Thyroid gland (tissue), 4 donors: ENCODE results near the gene LIX1L.

Experiments used
- POLR2A ChIP-seq, 2 donors: fragments of 450-650 bp; IDR thresholded peaks; one replicate each; pipeline ENCODE4 v1.6.1; 2017; ENCODE audit warnings: antibody characterized with exemption in 2 of 2, mild to moderate bottlenecking in 2 of 2, moderate library complexity in 1 of 2
- TF ChIP-seq, protein P1 (sequence below), 6 experiments: fragments of 200-600 bp in 3 of 6; fragments of 450-650 bp in 3 of 6; sonication (generic) in 3 of 6; IDR thresholded peaks; one replicate each; pipeline ENCODE4 v1.5.1; 2016 to 2019; ENCODE audit warnings: antibody characterized with exemption in 6 of 6, mild to moderate bottlenecking in 2 of 6, inconsistent platforms in 1 of 6, moderate library complexity in 1 of 6

DNA sequence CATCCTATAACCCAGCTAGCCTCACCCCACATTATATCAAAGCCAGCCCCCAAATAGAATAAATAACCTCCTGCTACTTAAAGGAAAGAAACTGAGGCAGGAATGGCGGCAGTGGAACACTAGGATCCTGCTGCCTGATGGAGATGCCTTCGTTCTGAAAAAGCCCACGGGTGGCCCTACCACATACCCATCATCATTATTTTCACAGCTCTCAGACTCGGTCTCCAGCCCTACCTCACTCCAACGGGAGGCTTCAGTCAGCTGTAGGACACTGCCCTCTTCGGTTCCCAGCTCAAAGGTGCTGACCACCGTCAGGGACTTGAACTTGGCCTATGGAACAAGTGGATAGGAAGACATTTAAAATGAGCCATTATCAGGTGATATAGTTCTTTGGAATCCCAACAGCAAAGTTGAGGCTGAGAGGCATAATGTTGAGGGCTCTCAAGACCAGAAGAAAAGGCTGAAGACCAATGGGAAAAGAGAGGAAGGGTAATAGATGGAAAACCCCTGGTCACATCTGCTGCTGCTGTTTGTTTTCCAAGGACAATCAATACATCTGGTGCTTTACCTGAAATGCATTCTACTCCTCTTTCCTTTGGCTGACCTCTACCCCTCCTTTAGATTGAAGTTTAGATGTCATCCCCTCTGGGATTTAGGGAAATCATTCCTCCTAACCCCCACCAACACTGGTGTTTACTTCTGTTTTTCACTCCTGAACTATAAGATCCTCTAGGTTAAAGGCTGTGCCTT, 64.3 kb downstream of the LIX1L start:
- TF ChIP-seq, protein P1, sequence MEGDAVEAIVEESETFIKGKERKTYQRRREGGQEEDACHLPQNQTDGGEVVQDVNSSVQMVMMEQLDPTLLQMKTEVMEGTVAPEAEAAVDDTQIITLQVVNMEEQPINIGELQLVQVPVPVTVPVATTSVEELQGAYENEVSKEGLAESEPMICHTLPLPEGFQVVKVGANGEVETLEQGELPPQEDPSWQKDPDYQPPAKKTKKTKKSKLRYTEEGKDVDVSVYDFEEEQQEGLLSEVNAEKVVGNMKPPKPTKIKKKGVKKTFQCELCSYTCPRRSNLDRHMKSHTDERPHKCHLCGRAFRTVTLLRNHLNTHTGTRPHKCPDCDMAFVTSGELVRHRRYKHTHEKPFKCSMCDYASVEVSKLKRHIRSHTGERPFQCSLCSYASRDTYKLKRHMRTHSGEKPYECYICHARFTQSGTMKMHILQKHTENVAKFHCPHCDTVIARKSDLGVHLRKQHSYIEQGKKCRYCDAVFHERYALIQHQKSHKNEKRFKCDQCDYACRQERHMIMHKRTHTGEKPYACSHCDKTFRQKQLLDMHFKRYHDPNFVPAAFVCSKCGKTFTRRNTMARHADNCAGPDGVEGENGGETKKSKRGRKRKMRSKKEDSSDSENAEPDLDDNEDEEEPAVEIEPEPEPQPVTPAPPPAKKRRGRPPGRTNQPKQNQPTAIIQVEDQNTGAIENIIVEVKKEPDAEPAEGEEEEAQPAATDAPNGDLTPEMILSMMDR (IDR thresholded peaks at IDR 0.05): no peak
- no peak for TF ChIP-seq POLR2A (IDR thresholded peaks at IDR 0.05)
